ENCODE results near the gene CYTH1.

CYTH1 gene

GRCh38 chr17:78723957-78724356, 58.1 kb downstream of the CYTH1 start:
- no peak for DNase-seq (ENCODE audit: low spot score)
- Mint-ChIP-seq H3K4me3 (no peak overlapping the region), H3K36me3 (ENCODE audit: low read depth) (peaks cover 16% of the 10 kb centered on the region), H3K9me3 (no peaks in the 10 kb centered on the region), H3K27ac (peak overlapping the region; percentile 50), H3K4me1 (ENCODE audit: low read depth) (peaks cover 72% of the 10 kb centered on the region), H3K27me3 (ENCODE audit: low read depth) (no peaks in the 10 kb centered on the region)

- H3K27me3 Mint-ChIP-seq (ENCODE audit: low read depth) = no peaks in the 10 kb centered on the region
- peaks cover 73% of the 10 kb centered on the region for H3K4me1 Mint-ChIP-seq (ENCODE audit: low read depth)
- peaks cover 16% of the 10 kb centered on the region for H3K36me3 Mint-ChIP-seq (ENCODE audit: low read depth)
- H3K9me3 Mint-ChIP-seq = no peaks in the 10 kb centered on the region
- H3K27ac Mint-ChIP-seq = peak overlapping the region; percentile 52
- no peak overlapping the region for H3K4me3 Mint-ChIP-seq
- DNase-seq (ENCODE audit: low spot score) = no peak
Measured at GRCh38 chr17:78723001-78723796, 58.9 kb downstream of the CYTH1 start.

DNA sequence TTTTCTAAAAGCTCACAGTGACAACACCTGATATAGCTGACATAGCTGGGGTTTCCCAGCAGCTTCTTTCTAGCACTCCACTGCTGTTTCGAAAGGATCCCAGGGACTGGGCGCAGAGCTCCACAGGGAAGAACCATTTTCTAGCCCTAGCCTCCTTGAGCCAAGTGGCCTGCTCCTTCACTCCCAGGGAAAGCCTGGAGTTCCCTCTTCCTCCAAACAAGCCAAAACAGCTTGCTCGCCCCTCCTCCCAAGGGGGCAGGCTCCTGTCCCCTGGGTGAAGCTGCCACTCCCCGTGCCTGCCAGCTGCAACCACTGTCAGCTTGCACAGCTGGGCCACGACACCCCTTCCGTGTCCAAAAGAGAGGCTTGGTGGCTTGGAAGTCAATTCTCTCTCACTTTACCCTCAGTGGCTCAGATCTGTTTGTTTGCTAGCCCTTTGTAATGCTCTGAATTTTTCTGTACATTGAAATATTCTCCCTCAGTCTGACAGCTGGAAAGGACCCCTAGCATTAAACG, 59.8 kb downstream of the CYTH1 start:
- H3K36me3 Mint-ChIP-seq (ENCODE audit: low read depth) = peaks cover 15% of the 10 kb centered on the region
- peaks cover 76% of the 10 kb centered on the region for H3K4me1 Mint-ChIP-seq (ENCODE audit: low read depth)
- no peaks in the 10 kb centered on the region for H3K27me3 Mint-ChIP-seq (ENCODE audit: low read depth)
- no peak overlapping the region for H3K4me3 Mint-ChIP-seq
- H3K9me3 Mint-ChIP-seq = no peaks in the 10 kb centered on the region
- DNase-seq (ENCODE audit: low spot score) = no peak
- H3K27ac Mint-ChIP-seq = peak overlapping the region; percentile 38

GRCh38 chr17:78719630-78720298, 62.3 kb downstream of the CYTH1 start:
- Mint-ChIP-seq H3K27ac (peak overlapping the region; percentile 16), H3K36me3 (ENCODE audit: low read depth) (peaks cover 7% of the 10 kb centered on the region), H3K27me3 (ENCODE audit: low read depth) (no peaks in the 10 kb centered on the region), H3K4me3 (no peak overlapping the region), H3K4me1 (ENCODE audit: low read depth) (peaks cover 75% of the 10 kb centered on the region), H3K9me3 (no peaks in the 10 kb centered on the region)
- DNase-seq (ENCODE audit: low spot score) = no peak

DNA sequence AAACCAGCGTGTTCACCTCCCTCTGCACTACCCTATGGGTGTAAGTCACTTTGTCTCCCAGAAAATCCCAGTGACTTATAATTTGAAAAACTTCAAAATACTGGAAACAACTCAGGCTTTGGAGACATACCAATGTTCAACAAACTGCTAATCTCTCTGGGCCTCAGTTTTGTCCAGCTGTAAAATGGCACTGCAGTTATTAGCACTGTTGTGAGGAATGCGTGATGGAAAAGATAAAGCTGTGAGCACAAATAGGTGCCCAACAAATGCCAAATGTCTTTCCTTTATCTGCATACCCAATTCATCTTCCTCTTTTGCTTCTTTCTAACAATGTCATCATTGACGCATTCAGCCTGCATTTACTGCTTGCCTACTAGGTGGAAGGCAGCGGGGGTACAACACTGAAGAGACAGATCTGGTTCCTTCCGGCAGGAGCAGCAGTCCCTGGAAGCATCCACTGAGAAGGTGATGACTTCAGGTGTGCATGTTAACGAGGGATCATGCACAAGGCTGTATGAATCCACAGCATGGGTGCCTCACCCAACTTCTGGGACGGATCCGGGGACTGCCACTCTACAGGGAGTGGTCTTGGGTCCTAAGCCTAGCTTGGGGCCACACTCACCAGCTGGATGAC, 63.4 kb downstream of the CYTH1 start:
- Mint-ChIP-seq H3K27me3 (ENCODE audit: low read depth) (no peaks in the 10 kb centered on the region), H3K4me3 (peak overlapping the region; percentile 66), H3K4me1 (ENCODE audit: low read depth) (peaks cover 74% of the 10 kb centered on the region), H3K36me3 (ENCODE audit: low read depth) (peaks cover 8% of the 10 kb centered on the region), H3K27ac (peak overlapping the region; percentile 5), H3K9me3 (no peaks in the 10 kb centered on the region)
- no peak for DNase-seq (ENCODE audit: low spot score)

GRCh38 chr17:78717431-78717980, 64.6 kb downstream of the CYTH1 start:
- Mint-ChIP-seq H3K36me3 (ENCODE audit: low read depth) (peaks cover 9% of the 10 kb centered on the region), H3K4me1 (ENCODE audit: low read depth) (peaks cover 70% of the 10 kb centered on the region), H3K9me3 (no peaks in the 10 kb centered on the region), H3K27ac (no peak overlapping the region), H3K4me3 (peak overlapping the region; percentile 66), H3K27me3 (ENCODE audit: low read depth) (no peaks in the 10 kb centered on the region)
- DNase-seq (ENCODE audit: low spot score) = no peak

DNA sequence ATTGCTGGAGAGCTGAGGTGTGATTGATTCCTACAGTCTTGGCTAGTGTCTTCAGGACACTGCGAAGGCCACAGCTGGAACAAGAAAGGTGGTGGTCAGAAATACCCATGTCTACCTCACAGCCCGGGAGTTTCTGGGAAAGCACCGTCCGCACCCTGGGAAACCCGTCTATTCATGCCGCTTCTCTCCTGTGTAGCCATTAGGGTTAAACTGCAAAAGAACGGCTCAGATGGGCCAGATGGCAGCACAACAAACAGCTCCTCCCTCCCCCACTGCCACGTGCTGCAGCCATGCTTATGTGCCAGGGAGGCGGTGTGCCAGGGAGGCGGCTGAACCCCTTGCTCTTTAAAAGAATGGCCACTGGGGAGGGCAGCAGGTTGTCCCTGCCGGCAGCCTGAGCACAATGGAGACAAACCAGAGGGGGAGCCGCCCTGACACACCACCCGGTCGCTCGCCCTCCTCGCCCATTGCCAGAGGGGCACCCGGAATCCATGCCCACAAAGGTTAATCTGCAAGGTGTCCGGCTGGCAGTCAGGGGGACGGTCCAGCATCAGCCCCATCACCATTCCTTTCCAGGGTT, 65.2 kb downstream of the CYTH1 start:
- H3K4me3 Mint-ChIP-seq = peak overlapping the region; percentile 66
- peaks cover 9% of the 10 kb centered on the region for H3K36me3 Mint-ChIP-seq (ENCODE audit: low read depth)
- DNase-seq (ENCODE audit: low spot score) = no peak
- peaks cover 66% of the 10 kb centered on the region for H3K4me1 Mint-ChIP-seq (ENCODE audit: low read depth)
- no peak overlapping the region for H3K27ac Mint-ChIP-seq
- H3K27me3 Mint-ChIP-seq (ENCODE audit: low read depth) = no peaks in the 10 kb centered on the region
- H3K9me3 Mint-ChIP-seq = no peaks in the 10 kb centered on the region

- no peak overlapping the region for H3K27ac Mint-ChIP-seq
- peaks cover 69% of the 10 kb centered on the region for H3K4me1 Mint-ChIP-seq (ENCODE audit: low read depth)
Measured at GRCh38 chr17:78716292-78716691, 65.8 kb downstream of the CYTH1 start.

GRCh38 chr17:78715876-78716275, 66.2 kb downstream of the CYTH1 start:
- Mint-ChIP-seq H3K9me3 (no peaks in the 10 kb centered on the region), H3K4me1 (ENCODE audit: low read depth) (peaks cover 68% of the 10 kb centered on the region), H3K27me3 (ENCODE audit: low read depth) (no peaks in the 10 kb centered on the region), H3K27ac (peak overlapping the region; percentile 64), H3K36me3 (ENCODE audit: low read depth) (peaks cover 9% of the 10 kb centered on the region), H3K4me3 (peak overlapping the region; percentile 36)
- no peak for DNase-seq (ENCODE audit: low spot score)

More at GRCh38 chr17:78716292-78716691, 65.8 kb downstream of the CYTH1 start:
- Mint-ChIP-seq H3K4me3 (peak overlapping the region; percentile 8), H3K36me3 (ENCODE audit: low read depth) (peaks cover 9% of the 10 kb centered on the region), H3K9me3 (no peaks in the 10 kb centered on the region), H3K27me3 (ENCODE audit: low read depth) (no peaks in the 10 kb centered on the region)
- DNase-seq (ENCODE audit: low spot score) = no peak

DNA sequence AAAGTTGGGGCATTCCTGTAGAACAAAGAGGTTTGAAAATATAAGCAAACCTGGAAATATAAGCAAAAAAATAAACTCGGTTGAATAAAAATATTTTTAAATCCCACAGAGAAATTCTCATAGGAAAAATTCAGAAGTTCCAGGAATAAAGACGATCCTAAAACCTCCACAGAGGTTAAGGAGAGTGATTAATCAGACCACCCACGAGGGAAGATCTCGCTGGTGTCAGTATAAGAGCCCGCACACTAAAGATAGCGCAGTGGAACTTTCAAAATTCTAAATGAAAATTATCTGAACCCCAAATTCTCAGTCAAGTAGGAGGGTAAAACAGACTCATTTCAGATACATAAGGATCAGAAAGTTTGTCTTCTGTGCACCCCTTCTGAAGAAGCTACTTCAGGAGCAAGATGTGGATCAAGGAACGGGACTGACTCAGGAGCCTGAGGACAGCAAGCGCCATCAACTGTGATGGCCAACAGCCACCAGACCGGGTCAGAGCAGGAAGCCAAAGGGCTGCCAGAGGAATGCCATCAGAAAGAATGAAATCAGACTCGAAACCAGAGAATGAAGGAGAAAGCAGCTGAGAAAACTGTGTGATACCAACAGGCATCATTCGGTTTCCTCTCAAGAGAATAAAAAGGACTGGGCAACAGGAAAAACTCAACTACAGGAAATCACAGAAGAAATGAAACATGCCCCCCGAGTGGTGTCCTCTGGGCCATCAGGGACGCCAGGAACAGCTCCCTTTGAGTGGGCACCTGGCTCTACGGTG, 66.9 kb downstream of the CYTH1 start:
- peak overlapping the region; percentile 64 for H3K27ac Mint-ChIP-seq
- H3K27me3 Mint-ChIP-seq (ENCODE audit: low read depth) = no peaks in the 10 kb centered on the region
- peaks cover 72% of the 10 kb centered on the region for H3K4me1 Mint-ChIP-seq (ENCODE audit: low read depth)
- DNase-seq (ENCODE audit: low spot score) = no peak
- H3K36me3 Mint-ChIP-seq (ENCODE audit: low read depth) = peaks cover 9% of the 10 kb centered on the region
- H3K9me3 Mint-ChIP-seq = no peaks in the 10 kb centered on the region
- peak overlapping the region; percentile 36 for H3K4me3 Mint-ChIP-seq

GRCh38 chr17:78714534-78714933, 67.5 kb downstream of the CYTH1 start:
- Mint-ChIP-seq H3K27ac (peak overlapping the region; percentile 62), H3K4me3 (peak overlapping the region; percentile 43), H3K27me3 (ENCODE audit: low read depth) (no peaks in the 10 kb centered on the region), H3K36me3 (ENCODE audit: low read depth) (peaks cover 11% of the 10 kb centered on the region), H3K4me1 (ENCODE audit: low read depth) (peaks cover 73% of the 10 kb centered on the region), H3K9me3 (no peaks in the 10 kb centered on the region)
- no peak for DNase-seq (ENCODE audit: low spot score)

DNA sequence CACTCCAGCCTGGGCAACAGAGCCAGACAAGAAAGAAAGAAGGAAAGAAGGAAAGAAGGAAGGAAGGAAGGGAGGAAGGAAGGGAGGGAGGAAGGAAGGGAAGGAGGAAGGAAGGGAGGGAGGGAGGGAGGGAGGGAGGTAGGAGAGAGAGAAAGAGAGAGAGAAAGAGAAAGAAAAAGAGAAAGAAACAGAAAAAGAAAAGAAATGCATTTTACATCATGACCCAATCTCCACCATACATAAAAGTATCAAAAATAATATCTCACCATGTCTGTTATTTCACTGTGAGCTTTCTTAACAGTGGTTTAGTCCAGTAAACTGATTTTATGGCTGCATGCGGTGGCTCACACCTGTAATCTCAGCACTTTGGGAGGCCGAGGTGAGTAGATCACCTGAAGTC, 70.0 kb downstream of the CYTH1 start:
- no peak for DNase-seq (ENCODE audit: low spot score)
- H3K4me3 Mint-ChIP-seq = no peak overlapping the region
- H3K27ac Mint-ChIP-seq = peak overlapping the region; percentile 65
- peaks cover 66% of the 10 kb centered on the region for H3K4me1 Mint-ChIP-seq (ENCODE audit: low read depth)
- H3K27me3 Mint-ChIP-seq (ENCODE audit: low read depth) = no peaks in the 10 kb centered on the region
- H3K9me3 Mint-ChIP-seq = no peaks in the 10 kb centered on the region
- peaks cover 32% of the 10 kb centered on the region for H3K36me3 Mint-ChIP-seq (ENCODE audit: low read depth)

DNA sequence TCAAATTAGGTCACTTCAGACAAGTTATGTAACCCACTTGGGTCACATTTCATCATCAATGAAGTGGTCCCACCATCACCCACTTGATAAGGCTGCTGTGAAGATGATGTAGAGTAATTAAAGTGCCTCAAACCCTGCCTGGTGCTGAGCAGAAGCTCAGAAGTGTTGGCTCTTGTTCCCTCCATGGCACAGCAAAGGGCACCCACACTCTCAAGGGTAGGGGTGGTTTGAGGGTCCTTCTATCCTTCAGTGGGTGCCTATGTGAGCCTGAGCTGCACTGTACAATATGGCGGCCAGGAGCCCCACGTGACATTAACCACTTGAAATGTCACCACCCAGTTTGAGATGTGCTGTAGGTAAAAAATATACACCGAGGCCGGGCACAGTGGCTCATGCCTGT, 71.5 kb downstream of the CYTH1 start:
- DNase-seq (ENCODE audit: low spot score) = no peak
- Mint-ChIP-seq H3K9me3 (no peaks in the 10 kb centered on the region), H3K36me3 (ENCODE audit: low read depth) (peaks cover 34% of the 10 kb centered on the region), H3K27me3 (ENCODE audit: low read depth) (no peaks in the 10 kb centered on the region), H3K4me3 (peak overlapping the region; percentile 82), H3K4me1 (ENCODE audit: low read depth) (peaks cover 56% of the 10 kb centered on the region), H3K27ac (peak overlapping the region; percentile 95)

All from T-helper 2 cell treated with Interferon-gamma antibody and Interleukin-4, amounts not matched to agents 5 μg/mL and 100 μg/mL, for 36 hours (primary cell).